ENCODE data around the gene PARP9.

- TF ChIP-seq, protein P1, sequence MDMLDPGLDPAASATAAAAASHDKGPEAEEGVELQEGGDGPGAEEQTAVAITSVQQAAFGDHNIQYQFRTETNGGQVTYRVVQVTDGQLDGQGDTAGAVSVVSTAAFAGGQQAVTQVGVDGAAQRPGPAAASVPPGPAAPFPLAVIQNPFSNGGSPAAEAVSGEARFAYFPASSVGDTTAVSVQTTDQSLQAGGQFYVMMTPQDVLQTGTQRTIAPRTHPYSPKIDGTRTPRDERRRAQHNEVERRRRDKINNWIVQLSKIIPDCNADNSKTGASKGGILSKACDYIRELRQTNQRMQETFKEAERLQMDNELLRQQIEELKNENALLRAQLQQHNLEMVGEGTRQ (IDR thresholded peaks at IDR 0.05; ENCODE audit: borderline replicate concordance, low read depth, low read length): no peak
- no peak for TF ChIP-seq CREM (IDR thresholded peaks at IDR 0.05; ENCODE audit: low read depth)
- no peak for TF ChIP-seq CBX3 (IDR thresholded peaks at IDR 0.05; ENCODE audit: borderline replicate concordance, low read depth)
- TF ChIP-seq STAT1 (conservative IDR thresholded peaks at IDR 0.05): no peak
- no peak for TF ChIP-seq RCOR1 (conservative IDR thresholded peaks at IDR 0.05; ENCODE audit: low read depth, low read length)
- TF ChIP-seq CHD2 (IDR thresholded peaks at IDR 0.05; ENCODE audit: borderline replicate concordance, low read depth, low read length): no peak
- TF ChIP-seq RAD21 (IDR thresholded peaks at IDR 0.05; ENCODE audit: insufficient read depth, low read depth, low read length): no peak
- no peak for TF ChIP-seq SIX5 (IDR thresholded peaks at IDR 0.05; ENCODE audit: low read depth, low read length, severe bottlenecking)
- TF ChIP-seq SPI1 (IDR thresholded peaks at IDR 0.05; ENCODE audit: borderline replicate concordance, insufficient read depth, low read depth, low read length): no peak
- no peak for TF ChIP-seq YBX1 (IDR thresholded peaks at IDR 0.05)
- no peak for TF ChIP-seq REST (IDR thresholded peaks at IDR 0.05; ENCODE audit: low read depth, low read length)
- TF ChIP-seq ETV6 (conservative IDR thresholded peaks at IDR 0.05 in 1 of 2, IDR thresholded peaks at IDR 0.05 in 1 of 2; ENCODE audit: borderline replicate concordance in 1 of 2, low read depth in 1 of 2): no peak
These were observed 53.1 kb downstream of the PARP9 start for GRCh38 chr3:122510878-122511535.

Measured in GM12878 (cell line).